Esophagus squamous epithelium (tissue), 5 donors: ENCODE data around the gene ZNF644. TPM values are rescaled to one million over a fixed set of nuclear protein-coding genes. Genes with fewer than 3 reads are reported as not detected.

ENCODE experiments used
- DNase-seq: peaks from one replicate; lab custom pipeline; 2025; lab: John Stamatoyannopoulos, UW
- H3K27ac ChIP-seq, 4 donors: fragments of 200-600 bp; sonication (generic); one replicate each; pipeline ENCODE4 v1.5.1; 2016 to 2019; ENCODE audit warnings: mild to moderate bottlenecking in 1 of 4
- H3K27me3 ChIP-seq, 4 donors: fragments of 200-600 bp; sonication (generic); 1 replicate in 3 of 4; 2 replicates in 1 of 4; pipeline versions ENCODE4 v1.5.1 to v1.6.0; 2017 to 2021; ENCODE audit warnings: antibody characterized with exemption in 1 of 4
- H3K36me3 ChIP-seq, 3 donors: fragments of 200-600 bp; sonication (generic); one replicate each; pipeline ENCODE4 v1.5.1; 2016 to 2019
- H3K4me1 ChIP-seq, 3 donors: fragments of 200-600 bp; sonication (generic); one replicate each; pipeline ENCODE4 v1.5.1; 2017 to 2019
- H3K4me3 ChIP-seq, 4 donors: fragments of 200-600 bp; sonication (generic); 1 replicate in 3 of 4; 2 replicates in 1 of 4; pipeline ENCODE4 v1.5.1; 2016 to 2019; ENCODE audit warnings: mild to moderate bottlenecking in 2 of 4, moderate library complexity in 1 of 4
- H3K9me3 ChIP-seq, 3 donors: fragments of 200-600 bp; sonication (generic); one replicate each; pipeline ENCODE4 v1.5.1; 2016 to 2019
- CTCF ChIP-seq, 6 experiments: fragments of 450-650 bp in 4 of 6; fragments of 200-600 bp in 2 of 6; sonication (generic) in 2 of 6; IDR thresholded peaks; one replicate each; pipeline ENCODE4 v1.5.1; 2016 to 2019; ENCODE audit warnings: antibody characterized with exemption in 6 of 6, mild to moderate bottlenecking in 4 of 6, moderate library complexity in 4 of 6
- POLR2A ChIP-seq, 4 donors: fragments of 450-650 bp; IDR thresholded peaks; one replicate each; pipeline ENCODE4 v1.6.1; 2017; ENCODE audit warnings: antibody characterized with exemption in 4 of 4, mild to moderate bottlenecking in 4 of 4, moderate library complexity in 3 of 4
- WGBS, 2 donors: methylation state at CpG; one replicate each; pipeline ENCODE4 v1.1.5; 2018; 5-methylcytosine and 5-hydroxymethylcytosine counted together
- intact Hi-C: fragments of 100-400 bp; cut with DNase I; formaldehyde crosslinking; loops from one replicate; pipeline ENCODE4 v1.15.0; 2022
- total RNA-seq, 4 donors: library from RNA; depleted of rRNA; stranded (reverse); fragments of >200 nt; gene quantifications; one replicate each; pipeline ENCODE4 v1.1.0, GENCODE V29; 2016
- donor health status: DM: yes; HTN: yes; CAD: no.

ZNF644 gene
- total RNA-seq, 4 donors from 2014 or later = 19.6 to 51.3 (median 31.5) TPM

GRCh38 chr1:90963236-90963635, 58.6 kb downstream of the ZNF644 start:
- peaks cover 0 to 7% (median 0%) of the 10 kb centered on the region in 3 donors for H3K4me1 ChIP-seq
- H3K27me3 ChIP-seq = no peaks in the 10 kb centered on the region
- no peak overlapping the region for H3K4me3 ChIP-seq
- DNase-seq = no peak
- intact Hi-C loops = loop anchor here (10.0 kb wide), 1 partner anchor 238 kb away; no protein-coding TSS in a partner anchor
- no peaks in the 10 kb centered on the region for H3K36me3 ChIP-seq
- 88 to 91% methylated on average over 2 of the region's 2 CpGs for WGBS, 2 donors
- TF ChIP-seq CTCF (IDR thresholded peaks at IDR 0.05) = no peak
- no peak for TF ChIP-seq POLR2A (IDR thresholded peaks at IDR 0.05)
- H3K9me3 ChIP-seq = no peaks in the 10 kb centered on the region
- H3K27ac ChIP-seq = no peak overlapping the region

- no peak overlapping the region for H3K4me3 ChIP-seq
- TF ChIP-seq CTCF (IDR thresholded peaks at IDR 0.05) (no peak), POLR2A (IDR thresholded peaks at IDR 0.05) (no peak)
- peaks cover 0 to 28% (median 0%) of the 10 kb centered on the region in 3 donors for H3K4me1 ChIP-seq
- no peak for DNase-seq
- H3K36me3 ChIP-seq = no peaks in the 10 kb centered on the region
- no peak overlapping the region for H3K27ac ChIP-seq
- 76 to 83% methylated on average over 5 of the region's 5 CpGs for WGBS, 2 donors
- no peaks in the 10 kb centered on the region for H3K9me3 ChIP-seq
- no peaks in the 10 kb centered on the region for H3K27me3 ChIP-seq
- intact Hi-C loops = loop anchor here (10.0 kb wide), 1 partner anchor 235 kb away; no protein-coding TSS in a partner anchor
Measured at GRCh38 chr1:90959352-90960206, 62.3 kb downstream of the ZNF644 start.

GRCh38 chr1:90957497-90957896, 64.3 kb downstream of the ZNF644 start:
- H3K4me1 ChIP-seq = peaks cover 0 to 33% (median 0%) of the 10 kb centered on the region in 3 donors
- H3K9me3 ChIP-seq = no peaks in the 10 kb centered on the region
- intact Hi-C loops = no loop called here
- no peaks in the 10 kb centered on the region for H3K27me3 ChIP-seq
- DNase-seq = no peak
- TF ChIP-seq CTCF (IDR thresholded peaks at IDR 0.05) (no peak), POLR2A (IDR thresholded peaks at IDR 0.05) (no peak)
- H3K4me3 ChIP-seq = no peak overlapping the region
- H3K27ac ChIP-seq = no peak overlapping the region
- H3K36me3 ChIP-seq = no peaks in the 10 kb centered on the region

- no peak for DNase-seq
Measured at GRCh38 chr1:90955769-90956168, 66.1 kb downstream of the ZNF644 start.

More at GRCh38 chr1:90955769-90956168, 66.1 kb downstream of the ZNF644 start:
- no peaks in the 10 kb centered on the region for H3K27me3 ChIP-seq
- no peak overlapping the region for H3K4me3 ChIP-seq
- 27 to 54% methylated on average over 1 of the region's 1 CpG for WGBS, 2 donors
- no peaks in the 10 kb centered on the region for H3K36me3 ChIP-seq
- intact Hi-C loops = no loop called here
- H3K9me3 ChIP-seq = no peaks in the 10 kb centered on the region
- TF ChIP-seq CTCF (IDR thresholded peaks at IDR 0.05) (no peak), POLR2A (IDR thresholded peaks at IDR 0.05) (no peak)
- no peak overlapping the region for H3K27ac ChIP-seq
- H3K4me1 ChIP-seq = peaks cover 0 to 33% (median 0%) of the 10 kb centered on the region in 3 donors
